Measurements from ENCODE around the gene DPH6.

Gene DPH6

DNA sequence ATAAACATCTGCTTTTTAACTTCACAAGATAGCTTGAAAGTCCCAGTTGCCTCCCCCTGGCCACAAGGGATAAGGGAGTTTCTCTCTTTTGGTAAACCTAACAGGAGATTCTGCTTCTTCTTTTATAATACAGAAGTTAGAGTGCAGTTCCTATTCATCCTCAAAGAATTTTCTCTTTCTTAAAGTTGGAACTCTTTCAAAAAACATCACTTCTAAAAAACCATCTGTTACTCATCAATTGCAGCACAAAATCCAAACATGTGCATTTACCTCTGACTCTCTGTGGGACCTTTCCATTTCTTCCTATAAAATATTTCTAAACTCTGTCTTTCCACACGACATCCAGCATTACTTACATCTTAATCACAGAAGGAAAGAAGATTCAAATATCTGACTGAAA is 5.1 kb downstream of the DPH6 start:
- DNase-seq (ENCODE audit: low read depth) = no peak

DNA sequence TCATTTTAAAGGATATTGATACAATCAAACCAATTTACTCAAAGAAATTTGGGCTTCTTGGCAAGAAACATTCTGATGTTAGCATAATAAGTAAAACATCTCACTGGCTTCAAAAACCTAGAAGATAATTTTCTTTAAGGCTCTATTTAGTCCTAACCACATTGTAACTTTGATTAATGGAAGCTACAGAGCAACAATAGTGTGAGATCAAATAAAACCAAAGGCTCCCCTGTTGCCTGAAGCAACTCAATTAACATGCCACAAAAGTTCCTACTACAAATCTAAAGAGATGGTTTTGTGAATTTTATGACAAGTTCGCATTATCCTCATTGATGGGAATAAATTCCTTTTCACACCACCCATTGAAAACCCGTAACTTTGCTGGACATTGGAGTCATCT is 5.9 kb downstream of the DPH6 start:
- no peak for DNase-seq (ENCODE audit: low read depth)

DNA sequence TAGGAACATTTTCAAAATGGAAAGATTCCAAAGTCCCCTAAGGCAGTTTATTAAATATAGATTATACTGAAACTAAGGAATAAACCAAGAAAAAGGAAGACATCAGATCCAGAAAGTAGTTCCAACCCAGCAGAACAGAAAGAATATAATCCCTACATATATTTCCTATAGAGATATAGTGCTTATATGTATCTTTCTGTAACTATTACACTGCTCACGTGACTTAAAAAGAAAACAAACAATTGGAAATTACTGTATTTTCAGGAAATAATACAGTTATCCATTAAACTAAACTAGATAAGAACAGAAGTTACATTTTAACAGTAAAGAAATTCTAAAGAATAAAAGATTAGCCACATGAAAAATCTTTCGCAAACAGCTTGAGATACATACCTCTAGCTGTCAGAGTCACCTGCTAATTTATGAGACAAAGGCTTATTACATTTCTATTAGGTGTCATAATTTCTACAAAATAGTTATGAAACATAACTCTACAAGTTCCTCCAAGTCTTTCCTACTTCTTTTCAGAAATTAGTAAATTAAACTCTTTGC is 10.5 kb downstream of the DPH6 start:
- DNase-seq (ENCODE audit: low read depth) = no peak

DNA sequence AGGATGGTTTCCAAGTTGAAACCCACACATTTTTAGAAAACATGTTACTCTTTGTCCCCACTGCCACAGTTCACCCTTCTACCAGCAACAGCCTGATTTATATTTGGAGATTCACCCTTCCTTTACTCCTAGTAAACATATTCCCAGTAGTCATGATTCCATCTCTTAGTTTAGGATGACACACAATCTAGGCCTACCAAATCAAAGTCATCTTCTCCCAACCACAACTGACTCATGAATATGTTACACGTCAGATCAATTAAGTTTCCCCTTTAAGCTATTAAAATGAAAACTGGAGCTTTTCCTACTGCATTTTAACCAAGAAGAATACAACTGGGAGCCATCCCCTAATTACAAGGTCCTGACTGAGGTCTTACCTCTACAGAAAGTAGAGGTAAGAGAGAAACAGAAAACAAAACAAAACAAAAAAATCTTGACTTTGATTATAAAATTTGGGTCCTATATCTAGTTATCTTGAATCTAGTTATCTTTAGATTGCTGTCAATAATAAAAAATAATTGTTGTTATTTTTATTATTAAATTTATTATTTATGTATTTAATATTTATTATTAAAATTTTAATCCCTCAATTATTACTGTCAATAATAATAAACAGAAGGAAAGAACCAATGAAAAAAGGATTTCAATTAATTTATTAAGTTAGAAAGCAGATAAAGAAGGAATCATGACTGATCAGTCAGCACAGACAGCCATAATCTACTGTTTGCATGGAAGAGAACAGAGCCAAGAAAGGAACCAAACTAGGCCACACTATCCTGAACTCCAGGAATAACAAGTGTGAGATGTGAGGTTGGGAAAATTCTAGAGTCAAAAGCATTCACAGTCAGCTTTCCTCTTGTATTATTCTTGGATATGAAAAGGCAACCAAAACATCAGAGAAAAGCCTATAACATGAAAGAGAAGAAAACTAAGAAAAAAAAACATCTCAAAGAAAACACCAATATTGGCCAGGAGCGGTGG is 12.5 kb downstream of the DPH6 start:
- DNase-seq (ENCODE audit: low read depth) = no peak

DNA sequence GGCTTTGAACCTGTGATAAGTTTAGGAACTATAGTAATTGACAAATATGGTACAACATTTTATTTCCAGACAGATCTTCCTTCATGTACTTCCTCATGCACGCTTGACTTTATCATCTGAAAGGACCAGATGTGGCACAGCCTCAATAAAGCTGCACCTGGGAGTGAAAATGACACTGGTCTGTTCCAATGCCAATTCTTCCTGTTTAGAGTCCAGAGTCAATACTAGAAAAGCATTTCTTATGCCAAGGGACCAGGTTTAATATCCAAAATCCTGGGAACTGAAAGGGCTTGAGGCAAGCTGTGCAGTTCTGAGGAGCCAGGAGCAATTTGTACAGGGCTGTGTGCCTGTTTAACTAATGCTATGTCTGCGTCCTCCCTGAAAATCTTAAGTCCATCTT is 15.3 kb downstream of the DPH6 start:
- DNase-seq (ENCODE audit: low read depth) = no peak

DNA sequence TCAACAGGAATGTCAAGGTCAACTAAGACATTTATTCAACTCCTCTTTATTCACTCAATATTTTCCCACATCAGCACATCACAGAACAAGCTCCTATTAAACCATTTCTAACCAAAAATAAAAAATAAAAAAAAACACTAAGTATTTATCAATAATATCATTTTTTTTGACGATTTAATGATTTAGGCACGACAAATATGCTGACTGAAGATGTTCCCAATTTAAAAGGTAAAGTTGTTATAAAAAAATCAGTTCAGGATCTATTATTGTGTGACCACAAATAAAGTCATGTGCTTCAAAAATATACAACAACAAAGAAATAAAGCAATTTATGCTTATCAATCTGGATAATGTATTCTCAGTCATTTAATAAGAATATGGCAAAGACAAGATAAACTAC is 16.2 kb downstream of the DPH6 start:
- DNase-seq (ENCODE audit: low read depth) = no peak

DNA sequence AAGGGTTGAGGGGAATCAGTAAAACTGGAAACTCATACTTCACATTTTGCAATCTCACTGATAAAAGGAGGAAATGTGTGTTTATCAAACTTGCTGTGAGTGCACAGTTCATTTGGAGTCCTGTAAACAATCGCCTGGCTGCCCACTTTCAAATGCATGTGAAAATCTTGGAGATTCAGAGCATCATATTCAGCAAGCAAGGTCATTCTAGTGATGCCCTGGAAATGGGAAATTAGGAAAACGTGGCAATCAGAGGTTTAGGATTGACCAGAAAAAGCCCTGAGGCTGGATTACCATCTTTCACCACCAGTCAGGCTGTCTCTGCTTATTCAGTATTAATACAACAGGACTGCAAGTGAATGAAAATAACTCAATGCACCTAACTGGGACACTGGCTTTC is 23.9 kb downstream of the DPH6 start:
- no peak for DNase-seq (ENCODE audit: low read depth)

DNA sequence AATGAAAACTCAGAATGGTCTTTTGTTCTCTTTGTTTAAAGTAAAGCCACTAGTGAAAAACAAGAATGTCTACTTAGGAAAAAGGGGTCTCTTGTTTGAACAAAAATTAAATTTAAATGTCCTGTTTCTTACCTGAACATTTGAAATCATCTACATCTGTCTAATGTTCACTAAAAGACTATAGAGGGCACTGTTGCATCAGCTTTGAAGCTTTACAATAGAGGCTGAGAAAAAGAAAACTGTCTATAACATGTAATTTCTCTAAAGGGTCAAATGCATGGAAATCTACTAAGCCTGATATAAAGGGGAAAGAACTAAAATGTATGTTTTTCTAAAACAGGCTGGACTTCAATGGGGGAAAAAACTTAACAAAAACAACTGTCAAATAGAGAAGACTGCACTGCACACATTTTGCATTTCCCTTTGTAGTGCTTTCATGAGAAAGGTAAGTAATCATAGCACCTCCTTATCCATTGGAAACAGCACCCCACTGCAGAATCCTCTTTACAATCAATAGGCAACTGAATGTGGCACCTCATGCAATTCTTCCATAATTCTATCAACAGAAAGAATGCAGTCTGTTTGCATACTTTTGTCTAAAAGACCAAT is 26.3 kb downstream of the DPH6 start:
- no peak for DNase-seq (ENCODE audit: low read depth)

DNA sequence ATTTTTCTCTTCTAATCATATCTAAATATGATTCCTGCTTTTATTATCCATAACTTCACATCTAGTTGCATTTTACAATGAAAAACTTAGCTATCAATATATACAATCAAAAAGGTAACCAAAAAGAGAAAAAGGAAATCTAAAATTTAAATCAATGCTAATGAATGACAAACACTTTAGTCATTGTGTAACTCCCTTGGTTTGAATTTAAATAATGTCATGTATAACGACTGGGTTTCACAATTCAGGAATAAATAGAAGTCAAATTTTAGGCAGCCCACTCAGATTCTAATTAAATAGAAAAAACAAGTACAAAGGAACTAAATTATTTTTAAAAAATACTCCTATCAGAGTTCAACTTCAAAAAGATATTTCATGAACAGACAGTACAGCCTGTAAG is 26.9 kb downstream of the DPH6 start:
- no peak for DNase-seq (ENCODE audit: low read depth)

DNA sequence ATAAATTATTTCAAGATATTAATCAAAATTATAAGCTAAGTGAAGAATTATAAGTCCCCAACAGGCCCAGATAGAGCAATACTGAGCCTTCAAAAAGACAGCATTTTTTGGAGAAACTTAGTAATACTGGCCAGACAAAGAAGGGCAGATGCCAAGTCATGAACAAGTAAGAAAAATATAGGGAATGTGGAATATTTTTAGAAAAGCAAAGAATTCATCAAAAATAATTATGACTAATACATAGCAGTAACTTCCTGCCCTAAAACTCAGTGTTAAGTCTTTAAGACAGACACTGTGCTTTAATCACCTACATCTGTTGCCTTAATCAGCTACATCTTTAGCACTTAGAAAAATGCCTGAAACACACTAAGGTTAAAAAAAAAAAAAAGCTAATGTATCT is 31.2 kb downstream of the DPH6 start:
- no peak for DNase-seq (ENCODE audit: low read depth)

DNA sequence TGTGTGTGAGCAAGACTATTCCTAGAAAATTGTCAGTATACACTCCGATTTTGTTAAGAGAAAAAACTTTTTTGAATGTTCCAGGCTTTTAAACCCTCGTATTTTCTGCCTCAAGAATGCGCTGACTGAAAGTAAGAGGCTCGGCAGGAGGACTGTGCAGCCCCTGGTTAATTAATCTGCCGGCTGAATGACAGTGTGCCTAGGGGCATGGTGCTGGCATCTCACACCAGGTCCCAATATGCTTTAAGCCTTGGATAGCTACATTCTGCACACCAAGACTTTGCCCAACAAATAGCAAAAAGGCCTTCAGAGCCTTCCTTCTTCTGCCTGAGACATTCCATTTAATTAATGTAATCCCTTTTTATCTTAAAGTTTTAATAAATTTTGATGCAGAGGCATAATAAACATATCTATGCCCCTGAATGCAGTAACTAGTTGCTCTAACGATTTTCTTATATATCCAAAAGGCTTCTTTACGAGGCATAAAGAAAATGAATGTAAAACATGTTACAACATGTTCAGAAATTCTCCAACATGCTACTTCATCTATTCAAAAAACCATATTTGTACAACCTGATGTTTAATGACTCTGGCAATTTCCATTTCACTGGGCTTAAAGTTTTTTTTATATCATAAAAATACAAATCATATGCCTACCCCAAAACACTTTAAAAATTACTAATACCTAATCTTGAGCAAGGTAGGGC is 37.9 kb downstream of the DPH6 start:
- no peak for DNase-seq (ENCODE audit: low read depth)

DNA sequence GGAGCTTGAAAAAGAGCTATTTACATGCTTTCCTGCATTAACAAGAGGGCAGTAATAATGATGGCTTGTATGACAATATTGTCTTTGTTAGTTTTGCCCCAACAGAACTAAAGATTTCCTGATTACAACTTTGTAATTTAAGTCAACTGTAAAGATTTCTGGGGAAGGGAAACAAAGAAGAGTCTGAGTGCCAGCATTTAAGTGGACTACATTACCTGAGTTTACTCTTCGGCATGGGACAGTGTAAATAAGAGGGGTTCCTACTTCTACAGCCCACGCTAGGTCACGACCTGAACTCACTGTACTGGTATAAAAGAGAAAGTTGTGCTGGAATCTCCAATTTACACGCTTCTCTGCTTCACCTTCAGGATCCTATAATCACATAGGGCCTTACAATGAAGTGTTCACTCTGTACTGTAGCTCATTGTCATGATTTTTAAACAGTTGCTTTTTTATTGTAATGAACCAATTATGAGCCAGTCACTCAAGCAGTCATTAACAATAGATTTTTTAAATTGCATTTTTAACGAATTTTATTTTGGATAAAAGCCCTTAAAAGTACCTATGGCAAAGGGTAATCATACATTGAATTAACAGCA is 39.6 kb downstream of the DPH6 start:
- DNase-seq (ENCODE audit: low read depth) = no peak

DNA sequence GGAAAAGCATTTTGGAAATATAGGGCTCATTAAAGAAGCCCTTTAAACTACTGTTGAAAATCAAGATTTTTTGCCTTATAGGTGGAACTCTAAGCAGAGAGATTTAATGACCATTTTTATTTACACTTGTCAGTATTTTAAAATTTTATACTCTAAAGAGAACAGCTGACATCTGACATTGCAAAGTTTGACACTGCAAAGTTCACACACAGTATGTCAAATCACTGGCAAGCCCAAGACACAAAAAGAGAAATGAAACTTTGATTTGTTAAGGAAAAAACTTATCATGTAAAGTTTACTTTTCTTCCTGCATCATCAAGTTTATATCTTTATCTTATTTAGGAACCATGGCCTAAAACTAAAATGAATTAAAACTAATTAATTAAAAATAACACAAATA is 40.2 kb downstream of the DPH6 start:
- DNase-seq (ENCODE audit: low read depth) = no peak

DNA sequence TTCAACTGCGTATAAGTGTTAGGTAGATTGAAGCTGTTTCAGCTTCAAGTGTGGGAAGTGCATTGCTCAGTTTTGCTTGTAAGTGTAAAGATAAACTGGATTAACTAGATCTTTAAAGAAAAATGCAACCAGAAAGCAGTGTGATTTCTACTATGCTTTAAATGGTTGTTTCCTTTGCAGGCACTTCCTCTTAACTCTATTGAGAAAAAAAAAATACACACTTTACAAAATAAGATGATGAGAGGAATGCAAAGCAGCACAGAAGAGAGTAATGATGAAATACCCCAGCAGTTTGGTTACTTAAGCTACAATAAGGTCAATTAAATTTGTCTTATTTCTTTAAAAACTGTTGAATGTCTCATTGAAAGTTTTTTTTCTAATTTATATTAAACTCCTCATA is 40.8 kb downstream of the DPH6 start:
- no peak for DNase-seq (ENCODE audit: low read depth)

DNA sequence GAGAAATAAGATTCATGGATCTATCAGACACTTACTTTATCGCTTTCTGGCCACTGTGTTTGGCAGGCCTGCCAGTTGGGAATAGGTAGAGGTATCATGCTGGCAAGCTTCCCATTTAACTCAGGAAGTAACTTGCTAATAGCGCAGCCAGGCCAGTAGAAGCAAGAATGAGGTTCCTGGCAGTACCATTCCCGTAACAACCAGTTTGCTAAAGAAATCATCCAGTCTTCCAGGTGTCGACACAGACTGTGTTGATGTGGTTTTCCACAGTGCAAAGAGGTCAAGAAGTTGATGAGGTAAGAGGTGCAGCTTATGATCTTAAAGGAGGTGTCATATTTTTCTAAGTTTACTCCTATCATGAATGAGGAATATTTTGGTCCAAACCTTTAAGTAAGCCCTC is 46.2 kb downstream of the DPH6 start:
- DNase-seq (ENCODE audit: low read depth) = no peak

DNA sequence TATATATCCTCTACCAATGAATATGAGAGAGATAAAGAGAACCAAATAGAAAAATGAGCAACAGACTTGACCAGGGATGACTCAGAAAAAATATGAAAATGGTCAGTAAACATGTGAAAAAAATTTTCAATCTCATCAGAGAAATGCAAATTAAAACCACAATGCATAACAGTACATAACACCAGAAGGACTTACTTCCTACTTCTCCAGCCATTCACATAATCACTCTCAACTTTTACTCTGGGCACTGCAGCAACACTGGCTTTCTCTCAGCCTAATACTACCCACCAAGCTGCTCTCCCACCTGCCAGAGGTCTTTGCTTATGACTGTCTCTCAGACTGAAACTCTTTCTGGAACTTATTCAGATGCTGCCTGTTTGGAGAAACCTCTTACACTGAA is 49.4 kb downstream of the DPH6 start:
- no peak for DNase-seq (ENCODE audit: low read depth)

DNA sequence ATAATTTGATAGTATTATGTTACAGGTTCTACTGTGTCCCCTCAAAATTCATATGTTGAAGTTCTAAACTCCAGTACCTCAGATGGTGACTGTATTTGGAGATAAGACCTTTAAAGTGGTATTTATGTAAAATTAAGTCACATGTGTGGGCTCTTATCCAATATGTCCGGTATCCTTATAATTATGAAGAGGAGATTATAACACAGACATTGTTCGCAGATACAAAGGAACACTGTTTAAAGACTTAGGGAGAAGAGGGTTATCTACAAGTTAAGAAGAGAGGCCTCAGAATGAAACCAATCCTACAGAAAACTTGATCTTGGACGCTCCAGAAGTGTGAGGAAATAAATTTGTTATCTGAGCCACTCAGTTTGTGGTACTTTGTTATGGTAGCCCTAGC is 50.9 kb downstream of the DPH6 start:
- no peak for DNase-seq (ENCODE audit: low read depth)

DNA sequence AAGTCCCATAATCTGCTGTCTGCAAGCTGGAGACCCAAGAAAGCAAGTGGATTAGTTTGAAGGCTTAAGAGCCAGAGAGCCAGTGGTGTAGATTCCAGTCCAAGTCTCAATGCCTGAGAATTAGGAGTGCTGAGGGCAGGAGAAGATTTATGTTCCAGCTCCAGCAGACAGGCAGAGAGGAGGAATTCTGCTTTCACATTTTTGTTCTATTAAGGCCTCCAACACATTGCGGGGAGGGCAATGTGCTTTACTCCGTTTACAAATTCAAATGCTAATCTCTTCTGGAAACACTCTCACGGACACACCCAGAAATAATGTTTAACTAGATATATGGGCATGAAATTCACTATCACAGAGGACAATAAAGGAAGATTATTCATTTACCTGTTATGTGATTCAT is 54.0 kb downstream of the DPH6 start:
- no peak for DNase-seq (ENCODE audit: low read depth)

DNA sequence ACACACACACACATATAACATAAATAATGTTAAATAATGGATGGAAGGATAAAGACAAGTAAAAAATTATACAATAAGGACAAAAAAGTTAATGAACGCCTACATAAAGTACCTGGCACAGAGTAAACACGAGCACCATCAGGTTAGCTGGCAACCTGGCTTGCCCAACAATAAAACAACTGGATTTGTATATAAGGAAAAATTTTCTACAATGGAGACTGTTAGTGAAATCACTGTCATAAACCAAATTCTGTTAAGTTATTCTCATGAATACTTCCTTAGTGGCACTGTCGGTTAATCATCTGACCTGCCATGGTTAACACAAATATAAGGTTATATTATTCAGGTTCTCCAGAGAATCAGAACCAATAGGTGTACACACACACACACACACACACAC is 54.8 kb downstream of the DPH6 start:
- DNase-seq (ENCODE audit: low read depth) = no peak

DNA sequence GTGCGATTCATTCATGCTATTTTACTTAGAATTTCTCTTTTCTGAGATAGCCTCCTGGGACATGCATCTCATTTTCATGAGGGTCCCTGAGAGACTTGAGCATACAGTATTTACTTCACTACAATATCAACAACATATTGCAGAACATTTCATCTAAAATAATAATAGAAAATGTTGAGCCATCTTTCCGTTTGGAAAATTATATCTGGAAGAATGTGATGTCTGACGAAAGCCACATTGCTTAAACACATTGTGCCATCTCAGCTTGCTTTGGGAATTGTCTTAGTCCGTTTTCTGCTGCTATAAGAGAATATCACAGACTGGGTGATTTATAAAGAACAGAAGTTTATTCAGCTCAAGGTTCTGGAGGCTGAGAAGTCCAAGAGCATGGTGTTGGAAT is 55.5 kb downstream of the DPH6 start:
- no peak for DNase-seq (ENCODE audit: low read depth)

DNA sequence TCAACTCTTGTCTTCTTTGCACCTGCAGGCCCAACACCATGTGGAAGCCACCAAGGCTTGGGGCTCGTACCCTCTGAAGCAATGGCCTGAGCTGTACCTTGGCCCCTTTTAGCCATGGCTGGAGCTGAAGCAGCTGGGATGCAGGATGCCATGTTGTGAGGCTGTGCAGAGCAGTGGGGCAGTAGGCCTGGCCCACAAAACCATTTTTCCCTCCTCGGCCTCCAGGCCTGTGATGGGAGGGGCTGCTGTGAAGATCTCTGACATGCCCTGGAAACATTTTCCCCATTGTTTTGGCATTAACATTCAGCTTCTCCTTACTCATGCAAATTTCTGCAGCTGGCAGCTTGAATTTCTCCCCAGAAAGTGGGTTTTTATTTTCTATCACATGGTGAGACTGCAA is 58.5 kb downstream of the DPH6 start:
- no peak for DNase-seq (ENCODE audit: low read depth)

DNA sequence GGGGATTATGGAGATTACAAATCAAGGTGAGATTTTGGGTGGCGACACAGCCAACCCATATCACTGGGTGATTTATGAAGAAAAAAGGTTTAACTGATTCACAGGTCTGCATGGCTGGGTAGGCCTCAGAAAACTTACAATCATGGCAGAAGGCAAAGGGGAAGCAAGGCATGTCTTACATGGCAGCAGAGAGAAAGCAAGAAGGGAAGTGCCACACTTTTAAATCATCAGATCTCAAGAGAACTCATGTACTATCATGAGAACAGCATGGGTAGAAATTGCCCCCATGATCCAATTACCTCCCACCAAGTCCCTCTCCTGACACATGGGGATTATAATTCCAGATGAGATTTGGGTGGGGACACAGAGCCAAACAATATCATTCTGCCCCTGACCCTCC is 59.7 kb downstream of the DPH6 start:
- no peak for DNase-seq (ENCODE audit: low read depth)
